ENCODE results near the gene MEF2C. TPM values are rescaled to one million over a fixed set of nuclear protein-coding genes. Genes with fewer than 3 reads are reported as not detected.

MEF2C gene
- total RNA-seq, 1 experiment from 2014 or later, result 1.7 TPM

DNA sequence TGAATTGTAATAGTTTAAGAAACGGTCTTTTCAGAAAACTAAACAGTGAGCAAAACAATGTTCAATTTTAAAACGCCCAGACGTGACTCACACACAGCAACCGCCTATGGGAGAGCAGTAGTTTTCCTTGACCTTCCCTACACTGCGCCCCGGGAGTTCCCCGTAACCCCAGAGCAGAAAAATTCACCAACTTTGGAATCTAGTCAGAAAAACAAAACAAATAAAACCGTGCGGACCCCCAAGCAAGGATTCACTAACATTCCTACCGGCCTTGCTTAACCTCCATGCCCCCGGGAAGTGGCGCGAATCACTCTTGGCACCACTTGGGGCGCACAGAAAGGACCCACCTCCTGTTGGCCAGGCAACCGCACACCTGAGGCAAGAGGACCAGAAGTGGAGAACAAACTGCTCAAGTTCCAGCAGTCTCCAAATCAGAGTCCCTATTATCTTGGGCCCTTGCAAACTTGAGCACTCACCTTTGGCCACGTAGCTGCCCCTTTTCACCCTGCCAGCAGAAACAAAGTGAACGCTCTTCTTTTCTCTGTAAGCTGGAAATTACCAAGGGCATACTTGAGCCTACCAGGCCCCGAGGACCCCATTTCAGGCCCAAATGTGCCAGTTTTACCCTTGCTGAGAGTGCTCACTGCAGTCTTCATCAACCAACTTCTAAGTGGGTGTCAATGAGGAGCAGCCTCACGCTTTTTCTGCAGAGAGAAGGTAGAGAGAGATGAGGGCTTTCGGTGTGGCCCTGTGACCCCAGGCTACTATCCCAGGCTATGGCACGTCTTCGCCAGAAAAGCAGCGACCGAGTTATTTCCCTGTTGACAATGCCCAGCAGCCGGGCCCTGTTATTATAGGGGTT lies 189.7 kb downstream of the MEF2C start:
- H3K27me3 Mint-ChIP-seq (ENCODE audit: low read depth), result peaks cover 89% of the 10 kb centered on the region
- ATAC-seq, result peak; percentile 36

DNA sequence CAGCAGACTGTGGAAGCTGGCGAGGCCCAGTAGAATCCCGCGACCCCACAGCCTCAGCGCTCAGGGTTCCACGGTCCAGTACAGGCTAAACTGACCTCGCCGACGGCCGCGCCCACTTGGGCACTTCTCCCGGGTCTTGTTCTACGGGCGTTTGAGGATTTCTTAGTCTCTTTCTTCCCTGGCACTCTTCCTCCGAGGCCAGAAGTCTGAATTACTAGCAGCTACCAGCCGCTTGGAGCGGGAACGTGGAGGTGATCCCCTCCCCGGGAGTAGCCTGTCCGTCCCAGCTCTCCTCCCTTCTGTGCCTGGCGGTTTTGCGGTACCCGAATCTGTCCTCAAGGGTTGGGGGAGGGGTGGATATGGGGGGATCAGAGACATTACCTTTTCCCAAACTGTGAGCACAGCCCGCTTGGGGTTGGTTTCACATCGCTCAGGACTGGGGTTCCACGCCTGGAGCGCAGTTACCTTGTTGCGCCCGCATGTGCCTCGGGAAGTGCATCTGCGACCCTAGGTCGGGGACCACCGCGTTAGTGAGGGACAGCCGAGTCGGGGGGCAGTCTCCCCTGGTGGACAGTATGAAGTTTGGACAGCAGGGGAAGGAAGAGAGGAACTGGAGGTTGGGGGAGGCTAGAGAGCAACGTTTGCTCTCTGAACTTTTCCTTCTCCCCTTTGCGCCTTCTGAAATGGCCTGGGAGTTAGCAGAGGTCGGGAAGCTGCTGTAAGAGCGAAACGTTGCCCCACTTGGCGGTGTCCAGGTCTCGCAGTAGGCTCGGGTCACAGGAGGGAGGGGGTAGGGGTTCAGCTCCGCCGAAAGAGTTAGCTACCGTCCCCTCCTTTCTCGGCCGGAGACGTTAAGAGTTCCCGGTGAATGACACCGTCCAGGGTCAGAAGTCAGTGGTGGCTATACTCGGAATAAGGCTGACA lies 190.8 kb downstream of the MEF2C start:
- ChIA-PET CTCF (interaction anchor here (0.8 to 5.0 kb wide), 16 partner anchors 9 to 911 kb away, joined by 3 to 50 read pairs (median 8); no protein-coding TSS in a partner anchor), POLR2A (interaction anchor here (0.5 to 1.2 kb wide), 2 partner anchors 17 to 405 kb away, joined by 3 read pairs; no protein-coding TSS in a partner anchor)
- peak; percentile 42 for DNase-seq (ENCODE audit: low spot score)
- ATAC-seq, result peak; percentile 2; the same call in 1 of the 2 replicates
- Mint-ChIP-seq H3K27me3 (ENCODE audit: low read depth) (peaks cover 96% of the 10 kb centered on the region), H3K27ac (no peak overlapping the region), H3K36me3 (no peaks in the 10 kb centered on the region), H3K9me3 (no peaks in the 10 kb centered on the region), H3K4me1 (peaks cover 82% of the 10 kb centered on the region), H3K4me3 (peak overlapping the region; percentile 67)
- no peak for TF ChIP-seq OVOL2 (CRISPR knock-in tag; IDR thresholded peaks at IDR 0.05; ENCODE audit: borderline replicate concordance)
- TF ChIP-seq CREM (CRISPR knock-in tag; IDR thresholded peaks at IDR 0.05), result no peak
- TF ChIP-seq SP1 (CRISPR knock-in tag; conservative IDR thresholded peaks at IDR 0.05), result no peak
- TF ChIP-seq, protein P1, sequence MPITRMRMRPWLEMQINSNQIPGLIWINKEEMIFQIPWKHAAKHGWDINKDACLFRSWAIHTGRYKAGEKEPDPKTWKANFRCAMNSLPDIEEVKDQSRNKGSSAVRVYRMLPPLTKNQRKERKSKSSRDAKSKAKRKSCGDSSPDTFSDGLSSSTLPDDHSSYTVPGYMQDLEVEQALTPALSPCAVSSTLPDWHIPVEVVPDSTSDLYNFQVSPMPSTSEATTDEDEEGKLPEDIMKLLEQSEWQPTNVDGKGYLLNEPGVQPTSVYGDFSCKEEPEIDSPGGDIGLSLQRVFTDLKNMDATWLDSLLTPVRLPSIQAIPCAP (CRISPR knock-in tag; IDR thresholded peaks at IDR 0.05), result no peak
- no peak for TF ChIP-seq EMX1 (CRISPR knock-in tag; IDR thresholded peaks at IDR 0.05)
- TF ChIP-seq RORB (CRISPR knock-in tag; IDR thresholded peaks at IDR 0.05), result no peak
- TF ChIP-seq, protein P2, sequence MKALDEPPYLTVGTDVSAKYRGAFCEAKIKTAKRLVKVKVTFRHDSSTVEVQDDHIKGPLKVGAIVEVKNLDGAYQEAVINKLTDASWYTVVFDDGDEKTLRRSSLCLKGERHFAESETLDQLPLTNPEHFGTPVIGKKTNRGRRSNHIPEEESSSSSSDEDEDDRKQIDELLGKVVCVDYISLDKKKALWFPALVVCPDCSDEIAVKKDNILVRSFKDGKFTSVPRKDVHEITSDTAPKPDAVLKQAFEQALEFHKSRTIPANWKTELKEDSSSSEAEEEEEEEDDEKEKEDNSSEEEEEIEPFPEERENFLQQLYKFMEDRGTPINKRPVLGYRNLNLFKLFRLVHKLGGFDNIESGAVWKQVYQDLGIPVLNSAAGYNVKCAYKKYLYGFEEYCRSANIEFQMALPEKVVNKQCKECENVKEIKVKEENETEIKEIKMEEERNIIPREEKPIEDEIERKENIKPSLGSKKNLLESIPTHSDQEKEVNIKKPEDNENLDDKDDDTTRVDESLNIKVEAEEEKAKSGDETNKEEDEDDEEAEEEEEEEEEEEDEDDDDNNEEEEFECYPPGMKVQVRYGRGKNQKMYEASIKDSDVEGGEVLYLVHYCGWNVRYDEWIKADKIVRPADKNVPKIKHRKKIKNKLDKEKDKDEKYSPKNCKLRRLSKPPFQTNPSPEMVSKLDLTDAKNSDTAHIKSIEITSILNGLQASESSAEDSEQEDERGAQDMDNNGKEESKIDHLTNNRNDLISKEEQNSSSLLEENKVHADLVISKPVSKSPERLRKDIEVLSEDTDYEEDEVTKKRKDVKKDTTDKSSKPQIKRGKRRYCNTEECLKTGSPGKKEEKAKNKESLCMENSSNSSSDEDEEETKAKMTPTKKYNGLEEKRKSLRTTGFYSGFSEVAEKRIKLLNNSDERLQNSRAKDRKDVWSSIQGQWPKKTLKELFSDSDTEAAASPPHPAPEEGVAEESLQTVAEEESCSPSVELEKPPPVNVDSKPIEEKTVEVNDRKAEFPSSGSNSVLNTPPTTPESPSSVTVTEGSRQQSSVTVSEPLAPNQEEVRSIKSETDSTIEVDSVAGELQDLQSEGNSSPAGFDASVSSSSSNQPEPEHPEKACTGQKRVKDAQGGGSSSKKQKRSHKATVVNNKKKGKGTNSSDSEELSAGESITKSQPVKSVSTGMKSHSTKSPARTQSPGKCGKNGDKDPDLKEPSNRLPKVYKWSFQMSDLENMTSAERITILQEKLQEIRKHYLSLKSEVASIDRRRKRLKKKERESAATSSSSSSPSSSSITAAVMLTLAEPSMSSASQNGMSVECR (CRISPR knock-in tag; IDR thresholded peaks at IDR 0.05; ENCODE audit: borderline replicate concordance), result no peak
- TF ChIP-seq ELF4 (CRISPR knock-in tag; IDR thresholded peaks at IDR 0.05; ENCODE audit: low read depth), result no peak
- TF ChIP-seq TEAD4 (CRISPR knock-in tag; IDR thresholded peaks at IDR 0.05), result no peak
- no peak for TF ChIP-seq ZNF396 (CRISPR knock-in tag; IDR thresholded peaks at IDR 0.05; ENCODE audit: borderline replicate concordance)
- no peak for TF ChIP-seq NFATC4 (CRISPR knock-in tag; IDR thresholded peaks at IDR 0.05)
- TF ChIP-seq FOXP1 (CRISPR knock-in tag; IDR thresholded peaks at IDR 0.05; ENCODE audit: borderline replicate concordance), result no peak
- no peak for TF ChIP-seq ZBTB21 (CRISPR knock-in tag; IDR thresholded peaks at IDR 0.05; ENCODE audit: borderline replicate concordance)

More for the DNA sequence above, 189.7 kb downstream of the MEF2C start:
- ChIA-PET CTCF (interaction anchor here (0.8 to 5.0 kb wide), 7 partner anchors 9 to 912 kb away, joined by 3 to 50 read pairs (median 5); no protein-coding TSS in a partner anchor), POLR2A (no interaction called here)
- DNase-seq (ENCODE audit: low spot score), result peak; percentile 59
- Mint-ChIP-seq H3K9me3 (no peaks in the 10 kb centered on the region), H3K4me1 (peaks cover 77% of the 10 kb centered on the region), H3K36me3 (no peaks in the 10 kb centered on the region), H3K4me3 (peak overlapping the region; percentile 67), H3K27ac (no peak overlapping the region)
- TF ChIP-seq, protein P3, sequence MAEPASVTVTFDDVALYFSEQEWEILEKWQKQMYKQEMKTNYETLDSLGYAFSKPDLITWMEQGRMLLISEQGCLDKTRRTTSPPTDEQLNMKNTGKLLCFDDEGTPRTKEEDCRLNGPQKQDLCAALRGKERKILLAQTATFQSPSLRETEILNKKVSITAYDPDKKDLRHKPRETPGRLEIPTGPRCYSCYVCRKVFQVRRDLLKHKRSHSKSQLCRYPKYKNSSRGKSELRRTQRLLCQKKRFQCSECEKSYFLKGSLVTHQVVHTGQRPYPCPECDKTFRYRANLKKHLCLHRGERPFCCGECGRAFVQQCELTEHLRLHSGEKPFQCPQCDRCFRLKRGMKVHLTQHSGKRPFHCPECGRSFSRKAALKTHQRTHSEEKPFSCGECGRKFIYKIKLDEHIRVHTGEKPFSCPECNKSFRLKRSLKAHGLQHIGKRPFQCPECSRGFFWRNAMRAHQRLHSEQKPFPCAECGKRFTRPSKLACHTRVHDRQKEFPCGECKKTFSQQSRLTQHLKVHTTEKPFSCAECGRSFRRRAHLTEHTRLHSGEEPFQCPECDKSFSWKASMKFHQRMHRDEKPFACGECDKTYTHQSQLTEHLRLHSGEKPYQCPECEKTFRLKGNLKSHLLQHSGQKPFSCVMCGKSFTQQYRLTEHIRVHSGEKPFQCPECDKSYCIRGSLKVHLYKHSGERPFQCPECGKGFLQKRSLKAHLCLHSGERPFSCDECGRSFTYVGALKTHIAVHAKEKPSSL (CRISPR knock-in tag; conservative IDR thresholded peaks at IDR 0.05), result no peak
- TF ChIP-seq, protein P4, sequence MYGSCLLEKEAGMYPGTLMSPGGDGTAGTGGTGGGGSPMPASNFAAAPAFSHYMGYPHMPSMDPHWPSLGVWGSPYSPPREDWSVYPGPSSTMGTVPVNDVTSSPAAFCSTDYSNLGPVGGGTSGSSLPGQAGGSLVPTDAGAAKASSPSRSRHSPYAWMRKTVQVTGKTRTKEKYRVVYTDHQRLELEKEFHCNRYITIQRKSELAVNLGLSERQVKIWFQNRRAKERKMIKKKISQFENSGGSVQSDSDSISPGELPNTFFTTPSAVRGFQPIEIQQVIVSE (CRISPR knock-in tag; IDR thresholded peaks at IDR 0.05; ENCODE audit: borderline replicate concordance), result no peak
- TF ChIP-seq, protein P5, sequence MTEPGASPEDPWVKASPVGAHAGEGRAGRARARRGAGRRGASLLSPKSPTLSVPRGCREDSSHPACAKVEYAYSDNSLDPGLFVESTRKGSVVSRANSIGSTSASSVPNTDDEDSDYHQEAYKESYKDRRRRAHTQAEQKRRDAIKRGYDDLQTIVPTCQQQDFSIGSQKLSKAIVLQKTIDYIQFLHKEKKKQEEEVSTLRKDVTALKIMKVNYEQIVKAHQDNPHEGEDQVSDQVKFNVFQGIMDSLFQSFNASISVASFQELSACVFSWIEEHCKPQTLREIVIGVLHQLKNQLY (CRISPR knock-in tag; IDR thresholded peaks at IDR 0.05), result no peak
- TF ChIP-seq, protein P6, sequence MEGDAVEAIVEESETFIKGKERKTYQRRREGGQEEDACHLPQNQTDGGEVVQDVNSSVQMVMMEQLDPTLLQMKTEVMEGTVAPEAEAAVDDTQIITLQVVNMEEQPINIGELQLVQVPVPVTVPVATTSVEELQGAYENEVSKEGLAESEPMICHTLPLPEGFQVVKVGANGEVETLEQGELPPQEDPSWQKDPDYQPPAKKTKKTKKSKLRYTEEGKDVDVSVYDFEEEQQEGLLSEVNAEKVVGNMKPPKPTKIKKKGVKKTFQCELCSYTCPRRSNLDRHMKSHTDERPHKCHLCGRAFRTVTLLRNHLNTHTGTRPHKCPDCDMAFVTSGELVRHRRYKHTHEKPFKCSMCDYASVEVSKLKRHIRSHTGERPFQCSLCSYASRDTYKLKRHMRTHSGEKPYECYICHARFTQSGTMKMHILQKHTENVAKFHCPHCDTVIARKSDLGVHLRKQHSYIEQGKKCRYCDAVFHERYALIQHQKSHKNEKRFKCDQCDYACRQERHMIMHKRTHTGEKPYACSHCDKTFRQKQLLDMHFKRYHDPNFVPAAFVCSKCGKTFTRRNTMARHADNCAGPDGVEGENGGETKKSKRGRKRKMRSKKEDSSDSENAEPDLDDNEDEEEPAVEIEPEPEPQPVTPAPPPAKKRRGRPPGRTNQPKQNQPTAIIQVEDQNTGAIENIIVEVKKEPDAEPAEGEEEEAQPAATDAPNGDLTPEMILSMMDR (IDR thresholded peaks at IDR 0.05), result no peak
- TF ChIP-seq SMAD4 (CRISPR knock-in tag; IDR thresholded peaks at IDR 0.05), result no peak
- no peak for TF ChIP-seq NR1H2 (CRISPR knock-in tag; IDR thresholded peaks at IDR 0.05)
